ENCODE data around the gene ARHGEF19. TPM values are rescaled to one million over a fixed set of nuclear protein-coding genes. Genes with fewer than 3 reads are reported as not detected.

ARHGEF19 gene
- polyA plus RNA-seq, 6 donors from 2014 or later: 7.0 to 10.8 (median 8.1) TPM

DNA sequence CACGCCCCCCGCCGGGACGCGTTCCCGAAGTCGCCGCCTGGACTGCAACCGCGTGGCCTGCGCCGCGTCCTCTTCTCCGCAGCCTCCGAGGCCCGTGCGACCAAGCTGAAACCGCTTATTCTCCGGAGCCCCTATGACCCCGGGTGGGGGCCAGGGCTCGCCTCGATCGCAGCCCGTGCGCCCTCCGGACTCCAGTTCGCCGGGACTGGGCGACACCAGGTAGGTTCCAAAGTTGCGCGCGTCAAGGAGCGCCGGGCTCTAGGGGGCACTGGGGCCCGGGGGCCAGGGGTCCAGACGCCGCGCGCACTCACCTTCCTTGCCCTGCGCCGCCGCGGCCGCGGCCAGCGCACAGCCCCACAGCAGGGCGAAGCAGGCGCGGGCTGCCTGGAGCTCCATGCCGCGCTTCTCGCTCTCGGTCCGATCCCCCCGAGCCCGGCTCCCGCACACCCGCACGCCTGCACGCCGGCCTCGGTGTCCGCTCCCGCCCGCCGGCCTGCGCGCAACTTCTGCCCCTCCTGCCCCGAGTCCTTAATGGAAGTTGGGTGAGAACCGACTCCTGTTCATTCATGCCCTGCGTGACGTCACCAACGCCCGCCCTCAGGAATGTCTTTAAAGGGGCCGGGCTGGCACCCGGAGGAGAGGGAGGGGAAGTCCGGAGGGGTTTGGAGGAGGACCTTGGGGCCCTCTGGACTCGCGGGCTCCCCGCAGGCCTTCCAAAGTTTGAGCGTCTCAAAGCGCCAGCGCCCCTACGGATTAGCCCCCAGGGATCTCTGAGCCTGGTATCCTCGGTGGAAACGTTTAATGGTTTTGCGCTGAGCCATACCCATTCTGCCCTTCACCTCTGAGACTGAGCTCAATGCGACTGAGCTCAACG, 56.7 kb downstream of the ARHGEF19 start, which contains the start of gene EPHA2:
Gene EPHA2, minus strand, starts transcription at position 533 of the 874 bp plus-strand sequence. Its CDS starts 137 bp downstream, at position 396.
- peaks cover 11 to 39% (median 26%) of the 10 kb centered on the region in 3 donors for H3K4me1 Mint-ChIP-seq
- peak within 1 kb of the TSS in 2 of 6 donors; percentile 57 to 68 for H3K27ac Mint-ChIP-seq
- no peaks in the 10 kb centered on the region for H3K9me3 Mint-ChIP-seq
- no peak for DNase-seq
- H3K4me3 Mint-ChIP-seq: peak within 1 kb of the TSS; percentile 64 to 85 (median 80)
- ATAC-seq (ENCODE audit: low read depth in 2 of 2): peak; percentile 34 to 41
- peaks cover 13 to 59% (median 27%) of the 10 kb centered on the region in 3 donors for H3K27me3 Mint-ChIP-seq
- no peaks in the 10 kb centered on the region for H3K36me3 Mint-ChIP-seq

DNA sequence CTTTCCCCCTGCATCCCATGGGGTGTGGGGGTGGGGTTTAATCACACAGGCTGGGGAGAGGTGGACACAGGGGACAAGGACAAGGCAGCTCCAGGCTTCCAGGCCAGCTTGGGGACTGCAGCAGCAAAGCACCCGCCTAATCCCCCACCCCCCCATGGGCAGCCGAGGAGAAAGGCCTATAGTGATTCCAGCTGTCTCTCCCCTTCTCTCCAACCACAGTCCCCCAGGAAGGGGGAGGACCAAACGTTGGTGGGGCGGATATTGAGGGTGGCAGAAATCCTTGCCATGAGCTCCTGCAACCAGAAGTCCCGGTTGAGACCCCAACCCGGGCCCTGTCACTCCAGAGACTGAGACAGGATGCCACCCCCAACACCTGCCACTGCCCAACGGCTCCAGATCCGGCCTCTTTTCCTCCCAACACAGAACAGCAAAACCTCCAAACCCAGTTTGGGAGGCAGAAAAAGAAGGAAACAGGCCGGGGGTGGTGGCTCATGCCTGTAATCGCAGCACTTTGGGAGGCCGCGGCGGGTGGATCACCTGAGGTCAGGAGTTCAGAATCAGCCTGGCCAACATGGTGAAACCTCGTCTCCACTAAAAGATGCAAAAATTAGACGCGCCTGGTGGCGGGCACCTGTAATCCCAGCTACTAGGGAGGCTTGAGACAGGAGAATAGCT, 58.3 kb downstream of the ARHGEF19 start:
- DNase-seq (no peak), ATAC-seq (ENCODE audit: low read depth in 2 of 2) (peak in 1 of 2 donors; percentile 2)
- Mint-ChIP-seq H3K4me3 (peak overlapping the region; percentile 29 to 84 (median 76)), H3K4me1 (peaks cover 11 to 39% (median 26%) of the 10 kb centered on the region in 3 donors), H3K9me3 (no peaks in the 10 kb centered on the region), H3K27ac (no peak overlapping the region), H3K27me3 (peaks cover 14 to 74% (median 43%) of the 10 kb centered on the region in 3 donors), H3K36me3 (no peaks in the 10 kb centered on the region)

- no peaks in the 10 kb centered on the region for H3K9me3 Mint-ChIP-seq
- H3K4me3 Mint-ChIP-seq: peak overlapping the region in 7 of 8 donors; percentile 20 to 82 (median 47)
- no peak for DNase-seq
- H3K27ac Mint-ChIP-seq: no peak overlapping the region
- peak; percentile 24 to 32 for ATAC-seq (ENCODE audit: low read depth in 2 of 2)
- peaks cover 11 to 39% (median 26%) of the 10 kb centered on the region in 3 donors for H3K4me1 Mint-ChIP-seq
- peaks cover 22 to 82% (median 51%) of the 10 kb centered on the region in 3 donors for H3K27me3 Mint-ChIP-seq
- no peaks in the 10 kb centered on the region for H3K36me3 Mint-ChIP-seq
Observed at GRCh38 chr1:16153096-16153998, 59.1 kb downstream of the ARHGEF19 start.

DNA sequence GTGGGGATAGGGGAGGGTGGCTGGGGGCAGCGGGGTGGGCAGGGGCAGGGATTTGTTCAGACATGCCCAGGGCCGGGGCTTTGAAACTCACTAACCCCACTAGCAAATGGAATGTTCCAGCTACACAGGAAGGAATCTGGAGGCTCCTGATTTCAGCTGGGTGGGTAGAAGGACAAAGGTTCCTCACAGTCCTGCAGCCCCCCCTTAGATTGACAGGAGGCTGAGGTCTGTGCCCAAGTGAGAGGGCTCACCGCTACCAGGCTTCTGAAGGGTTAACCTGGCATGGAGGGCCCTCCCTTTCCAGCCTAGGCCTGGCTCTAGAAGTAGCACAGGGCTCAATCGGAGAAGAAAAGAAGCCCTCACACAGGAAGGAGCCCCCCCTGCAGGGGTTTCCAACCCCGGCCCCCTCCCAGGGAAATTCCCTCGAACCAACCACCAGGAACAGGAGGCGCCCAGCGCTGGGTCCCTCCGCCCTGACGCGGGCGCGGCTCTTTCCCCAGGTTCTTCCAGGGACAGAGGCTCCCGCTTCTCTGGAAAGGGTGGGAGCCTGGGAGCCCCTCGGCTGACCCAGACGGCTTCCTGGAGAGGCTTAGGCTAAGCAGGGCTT, 59.9 kb downstream of the ARHGEF19 start:
- DNase-seq (no peak), ATAC-seq (ENCODE audit: low read depth in 2 of 2) (no peak)
- H3K4me1 Mint-ChIP-seq: peaks cover 8 to 35% (median 24%) of the 10 kb centered on the region in 3 donors

GRCh38 chr1:16151995-16152384, 60.5 kb downstream of the ARHGEF19 start:
- H3K4me3 Mint-ChIP-seq: peak overlapping the region in 2 of 8 donors; percentile 49 to 57
- ATAC-seq (ENCODE audit: low read depth in 2 of 2) (no peak), DNase-seq (no peak)
- H3K27me3 Mint-ChIP-seq: peaks cover 28 to 88% (median 58%) of the 10 kb centered on the region in 3 donors
- H3K9me3 Mint-ChIP-seq: no peaks in the 10 kb centered on the region
- H3K27ac Mint-ChIP-seq: peak overlapping the region in 1 of 6 donors; percentile 32
- peaks cover 7 to 32% (median 21%) of the 10 kb centered on the region in 3 donors for H3K4me1 Mint-ChIP-seq
- no peaks in the 10 kb centered on the region for H3K36me3 Mint-ChIP-seq

More for the DNA sequence above, 59.9 kb downstream of the ARHGEF19 start:
- Mint-ChIP-seq H3K36me3 (no peaks in the 10 kb centered on the region), H3K9me3 (no peaks in the 10 kb centered on the region), H3K27ac (no peak overlapping the region), H3K4me3 (no peak overlapping the region), H3K27me3 (peaks cover 24 to 90% (median 58%) of the 10 kb centered on the region in 3 donors)

- no peak overlapping the region for H3K27ac Mint-ChIP-seq
- H3K27me3 Mint-ChIP-seq: peaks cover 28 to 92% (median 58%) of the 10 kb centered on the region in 3 donors
- H3K4me3 Mint-ChIP-seq: no peak overlapping the region
- no peaks in the 10 kb centered on the region for H3K9me3 Mint-ChIP-seq
- H3K36me3 Mint-ChIP-seq: no peaks in the 10 kb centered on the region
- DNase-seq (no peak), ATAC-seq (ENCODE audit: low read depth in 2 of 2) (no peak)
- peaks cover 7 to 32% (median 20%) of the 10 kb centered on the region in 3 donors for H3K4me1 Mint-ChIP-seq
Observed at GRCh38 chr1:16151196-16151994, 61.1 kb downstream of the ARHGEF19 start.

DNA sequence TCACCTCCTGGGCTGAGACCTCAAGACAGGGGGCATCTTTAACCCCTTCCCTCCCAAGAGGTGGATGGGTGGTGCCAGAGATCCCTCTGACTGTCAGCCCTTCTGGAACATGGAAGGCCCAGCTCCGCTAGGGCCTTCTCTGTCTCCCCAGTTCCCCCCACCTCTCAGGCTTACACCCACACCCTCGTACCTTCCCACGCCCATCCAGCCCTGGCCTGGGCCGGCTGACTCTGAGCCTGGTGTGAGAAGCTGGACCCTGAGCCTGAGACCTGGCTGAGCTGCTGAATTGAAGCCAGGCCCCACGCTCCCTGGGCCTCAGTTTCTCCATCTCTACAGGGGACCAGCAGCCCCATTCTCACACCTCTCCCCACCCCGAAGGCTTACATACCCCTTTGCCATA, 61.9 kb downstream of the ARHGEF19 start:
- H3K36me3 Mint-ChIP-seq: no peaks in the 10 kb centered on the region
- peaks cover 3 to 24% (median 18%) of the 10 kb centered on the region in 3 donors for H3K4me1 Mint-ChIP-seq
- DNase-seq (no peak), ATAC-seq (ENCODE audit: low read depth in 2 of 2) (no peak)
- H3K27ac Mint-ChIP-seq: no peak overlapping the region
- no peak overlapping the region for H3K4me3 Mint-ChIP-seq
- H3K27me3 Mint-ChIP-seq: peaks cover 24 to 93% (median 58%) of the 10 kb centered on the region in 3 donors
- H3K9me3 Mint-ChIP-seq: no peaks in the 10 kb centered on the region

DNA sequence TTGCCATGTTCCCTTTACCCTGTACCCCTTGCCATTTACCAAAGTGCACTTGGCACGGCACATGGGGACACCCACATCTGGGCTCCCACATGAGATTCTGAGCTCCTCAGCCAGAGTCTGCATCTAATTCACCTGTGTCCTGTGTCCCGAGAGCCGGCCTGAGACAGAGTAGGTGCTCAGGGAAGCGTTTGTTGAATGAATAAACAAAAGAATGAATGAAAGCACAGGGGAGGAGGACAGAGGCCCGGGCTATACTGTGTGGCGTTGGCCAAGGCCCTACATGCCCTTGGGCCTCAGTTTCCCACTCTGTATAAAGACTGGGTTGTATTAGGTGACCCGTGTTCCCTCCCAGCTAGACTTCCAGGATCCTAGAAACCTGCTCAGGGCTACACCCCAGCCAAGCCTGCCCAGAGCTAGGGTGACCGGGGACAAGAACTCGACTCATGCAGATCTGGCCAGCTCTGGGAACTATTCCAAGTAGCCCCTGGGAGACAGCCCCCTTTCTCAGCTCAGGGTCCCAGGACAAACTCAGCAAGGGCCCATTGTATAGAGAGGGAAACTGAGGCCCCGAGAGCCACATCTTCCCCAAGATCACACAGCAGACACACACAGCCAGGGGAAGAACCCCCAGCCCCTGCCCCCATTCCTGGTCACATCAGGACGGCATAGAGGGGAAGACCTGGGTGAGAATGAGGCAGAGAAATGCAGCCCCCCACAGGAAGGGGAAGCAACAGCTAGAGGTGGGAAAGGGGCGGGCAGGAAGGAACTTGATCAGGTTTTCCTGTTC, 62.6 kb downstream of the ARHGEF19 start:
- Mint-ChIP-seq H3K4me1 (peaks cover 3 to 19% (median 18%) of the 10 kb centered on the region in 3 donors), H3K27ac (peak overlapping the region in 1 of 6 donors; percentile 76), H3K27me3 (peaks cover 24 to 89% (median 58%) of the 10 kb centered on the region in 3 donors), H3K9me3 (no peaks in the 10 kb centered on the region), H3K36me3 (no peaks in the 10 kb centered on the region), H3K4me3 (no peak overlapping the region)
- no peak for DNase-seq
- ATAC-seq (ENCODE audit: low read depth in 2 of 2): no peak

DNA sequence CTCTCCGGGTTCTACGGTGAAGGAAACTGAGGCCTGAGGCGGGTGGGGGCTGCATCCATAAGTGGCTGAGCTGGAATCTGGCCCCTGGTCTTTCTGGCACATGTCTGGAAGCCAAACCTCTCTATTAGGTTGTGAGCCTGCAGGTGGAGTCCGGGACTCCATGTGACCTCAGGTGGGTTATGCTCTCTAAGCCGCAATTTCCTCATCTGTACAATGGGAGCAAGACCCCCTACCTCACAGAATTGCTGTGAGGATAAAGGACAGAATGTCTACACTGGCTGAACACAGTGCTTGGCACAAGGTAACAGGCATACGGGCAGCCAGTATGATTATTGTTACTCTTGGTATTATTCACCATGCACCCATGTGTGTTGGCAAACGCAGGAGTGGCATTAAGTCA, 63.3 kb downstream of the ARHGEF19 start:
- Mint-ChIP-seq H3K9me3 (no peaks in the 10 kb centered on the region), H3K36me3 (no peaks in the 10 kb centered on the region), H3K4me3 (no peak overlapping the region), H3K4me1 (peaks cover 3 to 12% (median 12%) of the 10 kb centered on the region in 3 donors), H3K27me3 (peaks cover 24 to 89% (median 58%) of the 10 kb centered on the region in 3 donors), H3K27ac (no peak overlapping the region)
- ATAC-seq (ENCODE audit: low read depth in 2 of 2): no peak
- no peak for DNase-seq

GRCh38 chr1:16148329-16149092, 63.9 kb downstream of the ARHGEF19 start:
- H3K4me3 Mint-ChIP-seq: peak overlapping the region in 1 of 8 donors; percentile 16
- no peak for DNase-seq
- H3K4me1 Mint-ChIP-seq: peaks cover 3 to 6% (median 6%) of the 10 kb centered on the region in 3 donors
- peaks cover 24 to 83% (median 54%) of the 10 kb centered on the region in 3 donors for H3K27me3 Mint-ChIP-seq
- H3K27ac Mint-ChIP-seq: no peak overlapping the region
- H3K36me3 Mint-ChIP-seq: no peaks in the 10 kb centered on the region
- no peak for ATAC-seq (ENCODE audit: low read depth in 2 of 2)
- H3K9me3 Mint-ChIP-seq: no peaks in the 10 kb centered on the region

All from naive B cell (primary cell).